Type B pancreatic cell (in vitro differentiated cells): ENCODE measurements around the gene CA5A. TPM values are rescaled to one million over a fixed set of nuclear protein-coding genes. Genes with fewer than 3 reads are reported as not detected.
A peak's percentile ranks its signal among the peaks of the same experiment; 100 is the strongest.

Experiments used
- DNase-seq: peaks from one replicate; pipeline ENCODE4 v3.0.0; 2021; ENCODE audit warnings: mixed read lengths; ENCODE audit not compliant: unreplicated experiment; ENCODE audit errors: extremely low spot score
- H3K27ac Mint-ChIP-seq: 2 replicates; pipeline ENCODE4 v1.8.0; 2021; ENCODE audit warnings: mild to moderate bottlenecking, mixed read lengths
- H3K27me3 Mint-ChIP-seq: 2 replicates; pipeline ENCODE4 v1.8.0; 2021; ENCODE audit warnings: mixed read lengths
- H3K36me3 Mint-ChIP-seq: 2 replicates; pipeline ENCODE4 v1.8.0; 2021; ENCODE audit warnings: mixed read lengths
- H3K4me1 Mint-ChIP-seq: one replicate; pipeline ENCODE4 v1.8.0; 2021; ENCODE audit warnings: mixed read lengths; ENCODE audit not compliant: unreplicated experiment
- H3K4me3 Mint-ChIP-seq: 2 replicates; pipeline ENCODE4 v1.8.0; 2021; ENCODE audit warnings: mild to moderate bottlenecking, mixed read lengths
- H3K9me3 Mint-ChIP-seq: 2 replicates; pipeline ENCODE4 v1.8.0; 2021; ENCODE audit warnings: mixed read lengths
- total RNA-seq: library from RNA; stranded (reverse); gene quantifications from 2 replicates; pipeline ENCODE4 v1.2.1, GENCODE V29; 2021; ENCODE audit warnings: low replicate concordance
- TF ChIP-seq, protein P1 (sequence below): fragments of 200-600 bp; sonication (generic); conservative IDR thresholded peaks from 2 replicates; pipeline ENCODE4 v1.5.0; 2021; ENCODE audit warnings: antibody characterized with exemption, mild to moderate bottlenecking

CA5A gene
- total RNA-seq, 1 donor from 2014 or later: 0.70 TPM

DNA sequence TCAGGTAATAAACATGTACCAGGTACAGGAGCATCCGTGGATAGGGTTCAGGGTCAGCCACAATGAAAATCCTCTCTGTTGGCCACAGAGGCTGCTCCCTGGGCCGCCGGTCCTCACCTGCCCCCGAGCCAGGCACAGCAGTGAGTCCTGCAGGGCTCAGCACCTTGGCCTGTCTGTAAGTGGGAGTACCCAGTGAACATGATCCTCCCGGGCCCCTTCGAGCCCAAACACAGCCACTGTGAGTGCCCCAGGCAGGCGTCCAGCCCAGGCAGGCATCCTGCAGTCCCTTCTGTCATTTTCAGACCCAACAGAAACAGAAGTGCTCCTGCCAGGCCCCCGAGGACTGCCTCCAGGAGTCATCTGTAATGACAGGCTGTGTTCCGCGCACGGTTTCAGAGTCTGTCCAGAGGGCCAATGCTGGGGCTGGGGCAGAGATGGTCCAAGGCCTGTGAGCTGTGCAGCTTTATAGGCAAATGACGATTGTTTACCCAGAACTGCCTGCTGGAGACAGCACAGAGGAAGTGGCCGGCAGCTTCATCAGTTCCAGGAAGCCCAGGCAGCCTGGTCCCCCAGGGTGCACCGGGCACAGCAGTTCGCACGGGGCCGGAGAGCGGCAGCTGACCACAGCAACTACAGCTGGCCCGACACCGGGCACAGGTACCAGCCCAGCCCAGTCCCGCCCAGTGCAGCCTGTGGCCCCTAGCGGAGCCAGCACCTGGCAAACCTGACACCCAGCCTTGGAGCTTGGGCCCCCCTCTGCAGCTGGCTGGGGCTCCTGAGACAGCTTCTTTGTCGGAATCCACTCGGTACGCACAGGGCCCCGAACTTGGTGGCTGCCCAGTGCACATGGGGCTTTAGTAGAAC lies 80.2 kb downstream of the CA5A start:
- DNase-seq: no peak
- Mint-ChIP-seq H3K27me3 (no peaks in the 10 kb centered on the region), H3K9me3 (no peaks in the 10 kb centered on the region), H3K27ac (peak overlapping the region; percentile 70), H3K36me3 (no peaks in the 10 kb centered on the region), H3K4me1 (peaks cover 26% of the 10 kb centered on the region), H3K4me3 (peak overlapping the region; percentile 39)
- TF ChIP-seq, protein P1, sequence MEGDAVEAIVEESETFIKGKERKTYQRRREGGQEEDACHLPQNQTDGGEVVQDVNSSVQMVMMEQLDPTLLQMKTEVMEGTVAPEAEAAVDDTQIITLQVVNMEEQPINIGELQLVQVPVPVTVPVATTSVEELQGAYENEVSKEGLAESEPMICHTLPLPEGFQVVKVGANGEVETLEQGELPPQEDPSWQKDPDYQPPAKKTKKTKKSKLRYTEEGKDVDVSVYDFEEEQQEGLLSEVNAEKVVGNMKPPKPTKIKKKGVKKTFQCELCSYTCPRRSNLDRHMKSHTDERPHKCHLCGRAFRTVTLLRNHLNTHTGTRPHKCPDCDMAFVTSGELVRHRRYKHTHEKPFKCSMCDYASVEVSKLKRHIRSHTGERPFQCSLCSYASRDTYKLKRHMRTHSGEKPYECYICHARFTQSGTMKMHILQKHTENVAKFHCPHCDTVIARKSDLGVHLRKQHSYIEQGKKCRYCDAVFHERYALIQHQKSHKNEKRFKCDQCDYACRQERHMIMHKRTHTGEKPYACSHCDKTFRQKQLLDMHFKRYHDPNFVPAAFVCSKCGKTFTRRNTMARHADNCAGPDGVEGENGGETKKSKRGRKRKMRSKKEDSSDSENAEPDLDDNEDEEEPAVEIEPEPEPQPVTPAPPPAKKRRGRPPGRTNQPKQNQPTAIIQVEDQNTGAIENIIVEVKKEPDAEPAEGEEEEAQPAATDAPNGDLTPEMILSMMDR: no peak

DNA sequence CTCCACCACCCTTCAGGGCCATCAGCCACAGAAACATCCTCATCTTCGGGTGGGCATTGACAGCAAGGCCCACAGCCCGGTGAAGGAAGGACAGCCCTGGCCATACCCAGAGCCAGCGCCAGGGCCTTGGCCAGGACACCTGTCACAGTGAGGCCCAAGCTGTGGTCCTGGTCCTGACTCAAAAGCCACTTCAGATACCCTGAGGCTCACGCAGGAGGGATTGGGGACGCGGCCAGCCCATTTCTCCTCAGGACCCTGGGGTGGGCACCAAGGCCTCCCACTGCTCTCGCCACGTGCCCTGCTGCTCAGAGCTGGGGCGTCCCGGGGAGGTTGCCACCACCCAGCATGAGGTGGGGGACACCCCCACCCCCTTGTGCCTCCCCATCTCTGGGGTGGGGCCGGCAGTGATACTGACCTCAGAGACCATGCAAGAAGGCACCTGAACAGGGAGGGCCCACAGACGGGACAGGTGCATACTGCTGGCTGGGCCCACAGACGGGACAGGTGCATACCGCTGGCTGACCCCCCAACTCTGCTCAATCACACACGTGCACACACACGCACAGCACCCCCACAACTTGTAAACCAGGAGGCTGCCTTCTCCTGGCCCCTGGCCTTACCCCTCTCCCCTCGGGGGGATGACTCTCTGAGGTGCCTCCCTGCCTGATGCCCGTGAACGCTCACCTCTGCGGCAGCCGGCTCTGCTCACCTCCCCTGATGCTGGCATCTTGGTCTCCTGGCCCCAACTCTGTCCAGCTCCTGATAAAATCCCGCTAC lies 81.2 kb downstream of the CA5A start:
- no peak overlapping the region for H3K4me3 Mint-ChIP-seq
- H3K9me3 Mint-ChIP-seq: no peaks in the 10 kb centered on the region
- no peak for DNase-seq
- TF ChIP-seq, protein P1: no peak
- H3K36me3 Mint-ChIP-seq: no peaks in the 10 kb centered on the region
- no peaks in the 10 kb centered on the region for H3K27me3 Mint-ChIP-seq
- H3K27ac Mint-ChIP-seq: peak overlapping the region; percentile 50
- peaks cover 27% of the 10 kb centered on the region for H3K4me1 Mint-ChIP-seq

DNA sequence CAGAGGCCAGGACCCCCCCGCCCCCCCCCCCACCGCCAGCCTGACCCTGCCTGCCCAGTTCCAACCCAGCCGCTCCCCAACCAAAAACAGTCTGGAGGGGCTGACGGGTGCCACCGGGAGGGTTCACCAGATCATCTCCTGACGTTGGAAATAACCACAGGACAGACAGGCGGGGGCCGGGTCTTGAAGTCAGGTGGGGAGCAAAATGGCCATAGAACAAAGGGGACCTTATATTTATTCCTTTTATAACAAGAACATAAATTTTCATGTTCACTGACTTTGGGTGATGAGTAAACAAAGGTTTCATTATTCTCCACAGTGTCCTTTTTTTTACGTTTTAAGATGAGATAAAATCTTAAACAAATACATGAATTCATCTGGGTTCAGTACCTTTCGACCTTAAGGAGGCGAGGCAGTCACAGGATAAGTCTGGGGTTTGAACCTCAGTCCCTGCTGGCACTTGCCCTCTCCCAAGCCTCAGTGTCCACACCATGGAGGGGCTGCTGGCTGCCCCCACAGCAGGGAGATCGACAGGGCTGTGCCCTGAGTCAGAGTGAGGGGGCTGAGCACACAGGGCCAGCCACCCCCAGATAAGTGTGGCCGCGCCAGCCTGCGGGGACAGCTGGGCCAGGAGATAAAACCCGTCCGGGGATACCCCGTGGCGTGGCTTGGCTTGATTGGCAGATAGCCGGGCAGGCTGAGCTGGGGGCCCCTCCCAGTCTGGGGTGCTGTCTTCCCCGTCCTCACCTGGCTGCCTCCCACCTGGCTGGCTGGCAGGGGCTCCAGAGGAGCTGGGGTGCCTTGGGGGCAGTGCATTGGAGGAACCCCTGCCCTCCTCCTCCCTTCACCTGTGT lies 82.0 kb downstream of the CA5A start:
- DNase-seq: no peak
- Mint-ChIP-seq H3K4me3 (peak overlapping the region; percentile 70), H3K9me3 (no peaks in the 10 kb centered on the region), H3K27ac (peak overlapping the region; percentile 96), H3K27me3 (no peaks in the 10 kb centered on the region), H3K4me1 (peaks cover 27% of the 10 kb centered on the region), H3K36me3 (no peaks in the 10 kb centered on the region)
- TF ChIP-seq, protein P1: no peak

DNA sequence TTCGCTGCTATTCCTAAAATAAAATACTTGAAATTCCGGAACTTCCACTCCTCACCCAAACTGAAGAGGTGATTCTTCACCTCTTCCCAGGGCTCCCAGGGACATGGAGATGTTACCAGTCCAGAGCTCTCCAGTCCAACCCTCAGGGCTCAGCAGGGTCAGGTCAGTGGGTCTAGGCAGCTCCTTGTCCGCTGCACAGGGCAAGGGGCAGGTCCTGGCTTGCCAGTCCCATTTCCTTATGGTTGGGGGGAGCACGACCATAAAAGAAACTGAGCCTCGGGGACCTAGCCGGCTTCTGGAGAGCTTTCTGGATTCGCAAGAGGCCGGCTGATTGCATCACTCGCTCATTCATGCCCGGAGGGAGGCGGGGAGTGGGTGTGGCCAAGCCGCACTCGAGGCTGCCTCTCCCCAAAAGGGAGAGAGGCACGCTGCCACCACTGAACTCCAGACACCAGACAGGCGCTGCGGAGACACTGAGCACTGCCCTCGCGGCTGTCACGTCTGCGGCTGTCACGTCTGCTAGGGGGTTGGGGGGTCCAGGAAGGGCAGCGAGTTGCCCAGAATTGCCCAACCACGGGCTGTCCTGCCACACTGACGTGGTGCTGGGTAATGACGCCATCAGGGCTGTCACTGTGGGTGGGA lies 82.8 kb downstream of the CA5A start:
- Mint-ChIP-seq H3K4me3 (peak overlapping the region; percentile 78), H3K4me1 (peaks cover 27% of the 10 kb centered on the region), H3K27me3 (no peaks in the 10 kb centered on the region), H3K36me3 (no peaks in the 10 kb centered on the region), H3K27ac (peak overlapping the region; percentile 96), H3K9me3 (no peaks in the 10 kb centered on the region)
- TF ChIP-seq, protein P1: no peak
- DNase-seq: peak; percentile 88

DNA sequence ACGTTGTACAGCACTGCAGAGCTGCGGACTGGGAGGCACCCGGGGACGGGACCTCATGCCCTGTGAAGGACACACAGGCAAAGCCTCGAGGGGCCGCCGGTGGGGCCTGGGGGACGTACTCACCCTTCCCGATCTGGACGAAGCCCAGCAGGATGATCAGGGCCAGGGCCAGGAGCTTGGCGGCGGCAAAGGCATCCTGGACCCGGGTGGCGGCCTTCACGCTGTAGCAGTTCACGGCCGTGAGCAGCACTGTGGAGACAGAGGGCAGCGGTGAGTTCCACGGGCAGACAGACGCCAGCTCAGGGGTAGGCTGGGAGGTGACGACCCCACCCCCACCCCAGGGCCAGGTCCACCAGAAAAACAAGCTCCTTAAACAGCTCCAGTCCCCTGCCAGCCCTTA lies 84.7 kb downstream of the CA5A start:
- Mint-ChIP-seq H3K4me3 (peak overlapping the region; percentile 49), H3K9me3 (no peaks in the 10 kb centered on the region), H3K27ac (peak overlapping the region; percentile 62), H3K4me1 (peaks cover 30% of the 10 kb centered on the region), H3K36me3 (no peaks in the 10 kb centered on the region), H3K27me3 (no peaks in the 10 kb centered on the region)
- TF ChIP-seq, protein P1: no peak
- DNase-seq: no peak
